Endodermal cell (in vitro differentiated cells): ENCODE data around the gene ATP13A3. TPM values are rescaled to one million over a fixed set of nuclear protein-coding genes. Genes with fewer than 3 reads are reported as not detected.
A peak's percentile ranks its signal among the peaks of the same experiment; 100 is the strongest.

Experiments
- DNase-seq: peaks from one replicate; pipeline ENCODE4 v3.0.0-alpha.2; 2017
- H3K27ac ChIP-seq: 2 replicates; pipeline ENCODE4 v1.5.1; 2013; ENCODE audit warnings: mild to moderate bottlenecking, low read depth, low read length, moderate library complexity
- H3K27me3 ChIP-seq: 2 replicates; pipeline ENCODE4 v1.6.1; 2013; ENCODE audit warnings: mild to moderate bottlenecking, low read length, moderate library complexity; ENCODE audit not compliant: insufficient read depth, control insufficient read depth, poor library complexity, severe bottlenecking
- H3K36me3 ChIP-seq: 2 replicates; pipeline ENCODE4 v1.7.0; 2013; ENCODE audit warnings: mild to moderate bottlenecking, low read length, moderate library complexity; ENCODE audit not compliant: control insufficient read depth, insufficient read depth
- H3K4me1 ChIP-seq: one replicate; pipeline ENCODE4 v1.7.0; 2013; ENCODE audit warnings: low read length; ENCODE audit not compliant: control insufficient read depth, insufficient read depth
- H3K4me3 ChIP-seq: 2 replicates; pipeline ENCODE4 v1.5.1; 2013; ENCODE audit warnings: mild to moderate bottlenecking, low read length, moderate library complexity
- H3K9ac ChIP-seq: 2 replicates; pipeline ENCODE4 v1.6.1; 2013; ENCODE audit warnings: mild to moderate bottlenecking, low read length, moderate library complexity; ENCODE audit not compliant: poor library complexity, severe bottlenecking; ENCODE audit errors: extremely low read depth
- H3K9me3 ChIP-seq: 2 replicates; pipeline ENCODE4 v1.6.1; 2013; ENCODE audit warnings: mild to moderate bottlenecking, low read length, moderate library complexity; ENCODE audit not compliant: control insufficient read depth
- H3K27ac Mint-ChIP-seq: 2 replicates; pipeline ENCODE4 v1.8.0; 2020; ENCODE audit warnings: mixed read lengths
- H3K27me3 Mint-ChIP-seq: 2 replicates; pipeline ENCODE4 v1.8.0; 2021; ENCODE audit warnings: mild to moderate bottlenecking, mixed read lengths; ENCODE audit not compliant: insufficient read depth
- H3K36me3 Mint-ChIP-seq: 2 replicates; pipeline ENCODE4 v1.8.0; 2020; ENCODE audit warnings: low read depth, mixed read lengths
- H3K4me1 Mint-ChIP-seq: 2 replicates; pipeline ENCODE4 v1.8.0; 2020; ENCODE audit warnings: mixed read lengths
- H3K4me3 Mint-ChIP-seq: 2 replicates; pipeline ENCODE4 v1.8.0; 2020; ENCODE audit warnings: mild to moderate bottlenecking, moderate library complexity, mixed read lengths
- H3K9me3 Mint-ChIP-seq: 2 replicates; pipeline ENCODE4 v1.8.0; 2020; ENCODE audit warnings: mild to moderate bottlenecking, mixed read lengths
- CTCF ChIP-seq: fragments of 200-600 bp; sonication (generic); conservative IDR thresholded peaks from 2 replicates; pipeline ENCODE4 v1.5.0; 2021; ENCODE audit warnings: antibody characterized with exemption, mild to moderate bottlenecking
- WGBS, 2 experiments: methylation state at CpG; one replicate each; pipeline versions ENCODE4 v1.1.5 to v1.1.7; 2013; ENCODE audit warnings: missing lambda C conversion rate in 2 of 2, mixed read lengths in 1 of 2; ENCODE audit not compliant: insufficient coverage in 1 of 2, insufficient read length in 1 of 2; 5-methylcytosine and 5-hydroxymethylcytosine counted together
- total RNA-seq, 2 donors: library from RNA; stranded (reverse); fragmentation: NEBNext Ultra II Directional in 1 of 2; extraction: Animal tissue kit (Norgen Biotek cat#: 25700) in 1 of 2; gene quantifications; 2 replicates in 1 of 2; 3 replicates in 1 of 2; pipeline ENCODE4 v1.2.1, GENCODE V29; 2021

The ATP13A3 gene
- total RNA-seq, 2 donors from 2014 or later = 99.7 to 125 TPM

- Histone ChIP-seq H3K27ac (no peak overlapping the region), H3K36me3 (peaks cover 3% of the 10 kb centered on the region), H3K9ac (no peak overlapping the region), H3K9me3 (no peaks in the 10 kb centered on the region), H3K27me3 (no peaks in the 10 kb centered on the region), H3K4me1 (peaks cover 5% of the 10 kb centered on the region), H3K4me3 (peak overlapping the region; percentile 13)
- peak; percentile 72 for DNase-seq
- H3K4me3 Mint-ChIP-seq = peak overlapping the region; percentile 85
- H3K36me3 Mint-ChIP-seq = peaks cover 9% of the 10 kb centered on the region
- peaks cover 36% of the 10 kb centered on the region for H3K4me1 Mint-ChIP-seq
- WGBS, 2 experiments = 92 to 94% methylated on average over 51 to 56 of the region's 56 CpGs
- H3K27me3 Mint-ChIP-seq = no peaks in the 10 kb centered on the region
- no peaks in the 10 kb centered on the region for H3K9me3 Mint-ChIP-seq
- H3K27ac Mint-ChIP-seq = peak overlapping the region; percentile 93
- peak; percentile 19 for TF ChIP-seq CTCF
These were observed 670 bp upstream of the ATP13A3 start for GRCh38 chr3:194487289-194488054.

GRCh38 chr3:194485881-194486539, 792 bp downstream of the ATP13A3 start:
- DNase-seq = peak; percentile 68
- H3K9me3 Mint-ChIP-seq = no peaks in the 10 kb centered on the region
- Histone ChIP-seq H3K27ac (no peak overlapping the region), H3K4me1 (peaks cover 5% of the 10 kb centered on the region), H3K36me3 (peaks cover 9% of the 10 kb centered on the region), H3K27me3 (no peaks in the 10 kb centered on the region), H3K9ac (peak overlapping the region; percentile 83), H3K4me3 (peak overlapping the region; percentile 94), H3K9me3 (no peaks in the 10 kb centered on the region)
- peak overlapping the region; percentile 85 for H3K4me3 Mint-ChIP-seq
- no peaks in the 10 kb centered on the region for H3K27me3 Mint-ChIP-seq
- peaks cover 43% of the 10 kb centered on the region for H3K4me1 Mint-ChIP-seq
- H3K36me3 Mint-ChIP-seq = peaks cover 15% of the 10 kb centered on the region
- H3K27ac Mint-ChIP-seq = peak overlapping the region; percentile 85
- 0 to 1% methylated on average over 5 to 42 of the region's 42 CpGs for WGBS, 2 experiments
- TF ChIP-seq CTCF = peak; percentile 39

- Mint-ChIP-seq H3K27me3 (no peaks in the 10 kb centered on the region), H3K4me1 (peaks cover 46% of the 10 kb centered on the region), H3K27ac (peak overlapping the region; percentile 85), H3K4me3 (peak overlapping the region; percentile 85), H3K36me3 (peaks cover 15% of the 10 kb centered on the region), H3K9me3 (no peaks in the 10 kb centered on the region)
- H3K9me3 ChIP-seq = no peaks in the 10 kb centered on the region
- WGBS, 2 experiments = 77 to 80% methylated on average over 3 to 6 of the region's 6 CpGs
- H3K4me3 ChIP-seq = peak overlapping the region; percentile 94
- peaks cover 9% of the 10 kb centered on the region for H3K4me1 ChIP-seq
- no peak overlapping the region for H3K27ac ChIP-seq
- DNase-seq = no peak
- TF ChIP-seq CTCF = no peak
- peak overlapping the region; percentile 83 for H3K9ac ChIP-seq
- no peaks in the 10 kb centered on the region for H3K27me3 ChIP-seq
- peaks cover 9% of the 10 kb centered on the region for H3K36me3 ChIP-seq
These were observed 1.3 kb downstream of the ATP13A3 start for GRCh38 chr3:194485468-194485880.
